KMS-11 (cell line): ENCODE data around the gene ASCL4.
A peak's percentile ranks its signal among the peaks of the same experiment; 100 is the strongest.

Source experiments
- H2AFZ ChIP-seq: fragments of 200-600 bp; sonication (generic); 2 replicates; pipeline ENCODE4 v1.6.1; 2016; ENCODE audit warnings: antibody characterized with exemption, mixed run types, low read depth
- H3K27ac ChIP-seq: fragments of 200-600 bp; sonication (generic); 2 replicates; pipeline ENCODE4 v1.6.1; 2016; ENCODE audit warnings: mild to moderate bottlenecking, mixed run types
- H3K27me3 ChIP-seq: fragments of 200-600 bp; sonication (generic); 2 replicates; pipeline ENCODE4 v1.6.1; 2017; ENCODE audit warnings: mild to moderate bottlenecking, low read depth, mixed run types, moderate library complexity; ENCODE audit not compliant: insufficient read depth
- H3K36me3 ChIP-seq: fragments of 200-600 bp; sonication (generic); 2 replicates; pipeline ENCODE4 v1.6.1; 2017; ENCODE audit warnings: mild to moderate bottlenecking, mixed run types; ENCODE audit not compliant: insufficient read depth
- H3K4me1 ChIP-seq: fragments of 200-600 bp; sonication (generic); 2 replicates; pipeline ENCODE4 v1.6.1; 2016; ENCODE audit warnings: mild to moderate bottlenecking, low read depth, mixed run types; ENCODE audit not compliant: poor library complexity, severe bottlenecking
- H3K4me2 ChIP-seq: fragments of 200-600 bp; sonication (generic); 2 replicates; pipeline ENCODE4 v1.7.0; 2016; ENCODE audit warnings: mild to moderate bottlenecking, mixed run types
- H3K4me3 ChIP-seq: fragments of 200-600 bp; sonication (generic); IDR thresholded peaks from 2 replicates; pipeline ENCODE4 v1.6.1; 2017; ENCODE audit warnings: low read depth, low read length, mixed read lengths; ENCODE audit not compliant: insufficient read depth
- H3K79me2 ChIP-seq: fragments of 200-600 bp; sonication (generic); 2 replicates; pipeline ENCODE4 v1.6.1; 2016; ENCODE audit warnings: low read depth, mixed run types; ENCODE audit not compliant: insufficient read depth
- H3K9ac ChIP-seq: fragments of 200-600 bp; sonication (generic); 2 replicates; pipeline ENCODE4 v1.6.1; 2016; ENCODE audit warnings: mild to moderate bottlenecking, mixed run types
- H4K20me1 ChIP-seq: fragments of 200-600 bp; sonication (generic); 2 replicates; pipeline ENCODE4 v1.6.1; 2016; ENCODE audit warnings: mild to moderate bottlenecking, mixed run types; ENCODE audit not compliant: insufficient read depth
- CTCF ChIP-seq: fragments of 200-600 bp; sonication (generic); conservative IDR thresholded peaks from 2 replicates; pipeline ENCODE4 v1.6.1; 2017; ENCODE audit warnings: low read depth, mild to moderate bottlenecking, antibody characterized with exemption, low read length, moderate library complexity, mixed read lengths

The ASCL4 gene

GRCh38 chr12:107783406-107784376, 9.2 kb downstream of the ASCL4 start:
- no peak overlapping the region for H2AFZ ChIP-seq
- peak overlapping the region; percentile 50 for H3K4me2 ChIP-seq
- no peaks in the 10 kb centered on the region for H3K36me3 ChIP-seq
- H3K79me2 ChIP-seq = no peaks in the 10 kb centered on the region
- no peaks in the 10 kb centered on the region for H3K27me3 ChIP-seq
- H3K4me1 ChIP-seq = peaks cover 69% of the 10 kb centered on the region
- TF ChIP-seq CTCF = no peak
- no peaks in the 10 kb centered on the region for H4K20me1 ChIP-seq
- H3K27ac ChIP-seq = peak overlapping the region; percentile 71
- H3K4me3 ChIP-seq = no peak overlapping the region
- 0 out of 2 replicates have a peak overlapping the region, but pooled peaks have one; percentile 23 for H3K9ac ChIP-seq

- Histone ChIP-seq H4K20me1 (no peaks in the 10 kb centered on the region), H3K4me3 (no peak overlapping the region), H2AFZ (no peak overlapping the region), H3K4me2 (no peak overlapping the region), H3K27ac (no peak overlapping the region), H3K36me3 (no peaks in the 10 kb centered on the region), H3K27me3 (no peaks in the 10 kb centered on the region), H3K9ac (no peak overlapping the region), H3K4me1 (peaks cover 23% of the 10 kb centered on the region), H3K79me2 (no peaks in the 10 kb centered on the region)
- TF ChIP-seq CTCF = no peak
These were observed 13.8 kb downstream of the ASCL4 start for GRCh38 chr12:107788281-107788680.

- Histone ChIP-seq H3K27me3 (no peaks in the 10 kb centered on the region), H3K9ac (no peak overlapping the region), H3K36me3 (no peaks in the 10 kb centered on the region), H3K27ac (no peak overlapping the region), H3K4me1 (peaks cover 18% of the 10 kb centered on the region), H2AFZ (no peak overlapping the region), H3K4me2 (no peak overlapping the region), H4K20me1 (no peaks in the 10 kb centered on the region), H3K4me3 (no peak overlapping the region), H3K79me2 (no peaks in the 10 kb centered on the region)
- TF ChIP-seq CTCF = no peak
These were observed 14.4 kb downstream of the ASCL4 start for GRCh38 chr12:107788690-107789458.

- no peak overlapping the region for H3K4me2 ChIP-seq
- no peak overlapping the region for H3K4me3 ChIP-seq
- no peaks in the 10 kb centered on the region for H3K79me2 ChIP-seq
- no peaks in the 10 kb centered on the region for H4K20me1 ChIP-seq
- H3K4me1 ChIP-seq = no peaks in the 10 kb centered on the region
- no peak for TF ChIP-seq CTCF
- H2AFZ ChIP-seq = no peak overlapping the region
- no peak overlapping the region for H3K9ac ChIP-seq
- no peaks in the 10 kb centered on the region for H3K27me3 ChIP-seq
- H3K27ac ChIP-seq = no peak overlapping the region
- no peaks in the 10 kb centered on the region for H3K36me3 ChIP-seq
These were observed 17.1 kb downstream of the ASCL4 start for GRCh38 chr12:107791465-107792089.
